Nephron (organoid): ENCODE results near the gene ZNF234.
"Not testable (repeated sequence)": the region's sequence is repeated elsewhere in the genome, so short reads cannot be mapped to it uniquely, and the experiment has no call there.

Source experiments
- H3K27ac Mint-ChIP-seq, 3 experiments: 2 replicates each; pipeline ENCODE4 v1.8.0; 2020; ENCODE audit warnings: mixed read lengths in 3 of 3, mild to moderate bottlenecking in 2 of 3, moderate library complexity in 1 of 3
- H3K27me3 Mint-ChIP-seq: 2 replicates; pipeline ENCODE4 v1.8.0; 2021; ENCODE audit warnings: low read depth, mild to moderate bottlenecking, moderate library complexity, mixed read lengths
- H3K36me3 Mint-ChIP-seq: 2 replicates; pipeline ENCODE4 v1.8.0; 2020; ENCODE audit warnings: low read depth, mixed read lengths
- H3K4me1 Mint-ChIP-seq: 2 replicates; pipeline ENCODE4 v1.8.0; 2020; ENCODE audit warnings: mixed read lengths
- H3K4me3 Mint-ChIP-seq, 3 experiments: 2 replicates each; pipeline ENCODE4 v1.8.0; 2020; ENCODE audit warnings: mild to moderate bottlenecking in 3 of 3, mixed read lengths in 3 of 3, moderate library complexity in 2 of 3
- H3K9me3 Mint-ChIP-seq: 2 replicates; pipeline ENCODE4 v1.8.0; 2020; ENCODE audit warnings: mixed read lengths
- TF ChIP-seq, protein P1 (sequence below), 3 experiments: fragments of 200-600 bp; sonication (generic); IDR thresholded peaks; one replicate each; pipeline ENCODE4 v1.5.0; 2021; ENCODE audit warnings: antibody characterized with exemption in 3 of 3; ENCODE audit not compliant: unreplicated experiment in 3 of 3

Gene ZNF234

DNA sequence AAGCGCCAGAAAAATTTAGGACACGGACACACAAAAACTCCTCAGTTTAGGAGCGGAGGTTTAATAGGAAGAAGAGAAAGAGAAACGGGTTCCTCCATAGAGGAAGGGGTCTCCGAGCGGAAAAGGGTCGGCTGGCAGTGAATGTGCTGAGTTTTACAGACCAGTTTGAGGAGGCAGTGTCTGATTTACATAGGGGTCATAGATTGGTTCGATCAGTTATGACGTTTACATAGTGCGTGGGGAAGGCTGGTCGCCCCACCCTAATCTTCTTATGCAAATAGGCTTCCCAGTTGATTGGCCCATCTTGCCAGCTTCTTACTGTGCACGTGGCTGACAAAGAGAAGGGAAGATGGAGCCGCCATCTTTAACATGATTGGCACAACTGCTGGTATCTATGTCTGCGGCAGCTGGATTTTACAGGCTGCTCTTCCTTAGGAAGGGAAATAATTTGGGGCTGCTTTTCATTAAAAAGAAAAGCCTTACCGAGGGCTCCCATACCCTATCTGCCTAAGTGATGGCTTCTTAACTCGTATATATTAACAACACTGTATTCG lies 29.4 kb upstream of the ZNF234 start:
- peaks cover 35% of the 10 kb centered on the region for H3K9me3 Mint-ChIP-seq

DNA sequence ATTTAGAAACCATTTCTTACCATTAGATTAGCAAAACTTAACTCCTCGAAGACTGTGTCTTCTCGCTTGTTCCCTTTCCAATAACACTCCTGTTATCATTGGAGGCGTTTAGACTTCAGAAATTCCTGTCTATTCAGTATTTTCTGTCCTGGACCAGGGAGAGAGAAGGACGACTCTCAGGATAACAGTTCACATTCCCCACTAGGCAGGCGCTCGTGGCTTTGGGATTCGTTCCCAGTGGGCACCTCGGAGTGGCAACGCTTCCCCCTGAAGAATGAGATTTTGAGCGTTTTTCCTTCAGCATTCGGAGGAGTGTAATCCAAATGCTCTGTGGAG lies 28.6 kb upstream of the ZNF234 start:
- Mint-ChIP-seq H3K27me3 (no peaks in the 10 kb centered on the region), H3K4me1 (peaks cover 12% of the 10 kb centered on the region), H3K27ac (peak overlapping the region; percentile 88 to 95 (median 95)), H3K4me3 (peak overlapping the region; percentile 98), H3K36me3 (peaks cover 61% of the 10 kb centered on the region), H3K9me3 (peaks cover 27% of the 10 kb centered on the region)
- TF ChIP-seq, protein P1, sequence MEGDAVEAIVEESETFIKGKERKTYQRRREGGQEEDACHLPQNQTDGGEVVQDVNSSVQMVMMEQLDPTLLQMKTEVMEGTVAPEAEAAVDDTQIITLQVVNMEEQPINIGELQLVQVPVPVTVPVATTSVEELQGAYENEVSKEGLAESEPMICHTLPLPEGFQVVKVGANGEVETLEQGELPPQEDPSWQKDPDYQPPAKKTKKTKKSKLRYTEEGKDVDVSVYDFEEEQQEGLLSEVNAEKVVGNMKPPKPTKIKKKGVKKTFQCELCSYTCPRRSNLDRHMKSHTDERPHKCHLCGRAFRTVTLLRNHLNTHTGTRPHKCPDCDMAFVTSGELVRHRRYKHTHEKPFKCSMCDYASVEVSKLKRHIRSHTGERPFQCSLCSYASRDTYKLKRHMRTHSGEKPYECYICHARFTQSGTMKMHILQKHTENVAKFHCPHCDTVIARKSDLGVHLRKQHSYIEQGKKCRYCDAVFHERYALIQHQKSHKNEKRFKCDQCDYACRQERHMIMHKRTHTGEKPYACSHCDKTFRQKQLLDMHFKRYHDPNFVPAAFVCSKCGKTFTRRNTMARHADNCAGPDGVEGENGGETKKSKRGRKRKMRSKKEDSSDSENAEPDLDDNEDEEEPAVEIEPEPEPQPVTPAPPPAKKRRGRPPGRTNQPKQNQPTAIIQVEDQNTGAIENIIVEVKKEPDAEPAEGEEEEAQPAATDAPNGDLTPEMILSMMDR (IDR thresholded peaks at IDR 0.05; ENCODE audit: unreplicated experiment in 3 of 3) = no peak

More for the DNA sequence above, 29.4 kb upstream of the ZNF234 start:
- H3K4me3 Mint-ChIP-seq = peak overlapping the region; percentile 98
- TF ChIP-seq, protein P1 (IDR thresholded peaks at IDR 0.05; ENCODE audit: unreplicated experiment in 3 of 3) = no peak
- H3K4me1 Mint-ChIP-seq = peaks cover 12% of the 10 kb centered on the region
- peaks cover 63% of the 10 kb centered on the region for H3K36me3 Mint-ChIP-seq
- no peaks in the 10 kb centered on the region for H3K27me3 Mint-ChIP-seq
- peak overlapping the region; percentile 88 to 95 (median 95) for H3K27ac Mint-ChIP-seq

DNA sequence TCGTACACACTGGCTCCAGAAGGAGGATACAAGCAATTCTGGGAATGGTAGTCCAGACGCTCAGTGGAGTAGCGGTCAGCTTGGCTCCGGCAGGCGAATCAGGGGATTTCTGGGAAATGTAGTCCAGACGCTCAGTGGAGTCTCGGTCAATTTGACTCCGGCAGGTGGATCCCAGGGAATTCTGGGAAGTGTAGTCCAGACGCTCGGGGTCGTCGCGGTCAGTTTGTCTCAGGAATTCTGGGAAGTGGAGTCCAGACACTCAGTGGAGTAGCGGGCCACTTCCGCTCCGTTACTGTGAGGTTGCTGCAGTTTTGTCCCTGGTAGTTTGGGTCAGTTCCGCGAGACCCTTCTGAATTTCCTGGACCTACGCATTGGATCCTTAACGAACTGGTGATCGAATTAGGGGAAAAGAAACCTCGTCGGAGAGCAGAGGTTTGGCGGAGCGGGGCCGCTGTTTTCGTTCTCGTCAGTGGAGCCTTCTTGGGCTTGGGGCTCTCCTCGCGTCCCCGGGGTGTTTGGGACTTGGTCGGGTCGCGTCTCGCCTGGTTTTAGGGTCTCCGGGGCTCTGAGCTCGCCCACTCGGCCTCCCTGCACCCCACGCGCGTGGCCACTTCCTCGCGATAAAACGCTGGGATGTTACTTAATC lies 28.1 kb upstream of the ZNF234 start, which contains the start of gene ZNF225:
TSS of gene ZNF225 (plus strand) at position 262 of the 646 bp plus-strand sequence. CDS start 2,429 bp downstream, outside the sequence.
- Mint-ChIP-seq H3K4me1 (peaks cover 12% of the 10 kb centered on the region), H3K27me3 (no peaks in the 10 kb centered on the region), H3K9me3 (peaks cover 22% of the 10 kb centered on the region), H3K36me3 (peaks cover 60% of the 10 kb centered on the region), H3K4me3 (peak within 1 kb of the TSS; percentile 98), H3K27ac (peak within 1 kb of the TSS; percentile 88 to 95 (median 95))
- TF ChIP-seq, protein P1 (IDR thresholded peaks at IDR 0.05; ENCODE audit: unreplicated experiment in 3 of 3) = no peak

DNA sequence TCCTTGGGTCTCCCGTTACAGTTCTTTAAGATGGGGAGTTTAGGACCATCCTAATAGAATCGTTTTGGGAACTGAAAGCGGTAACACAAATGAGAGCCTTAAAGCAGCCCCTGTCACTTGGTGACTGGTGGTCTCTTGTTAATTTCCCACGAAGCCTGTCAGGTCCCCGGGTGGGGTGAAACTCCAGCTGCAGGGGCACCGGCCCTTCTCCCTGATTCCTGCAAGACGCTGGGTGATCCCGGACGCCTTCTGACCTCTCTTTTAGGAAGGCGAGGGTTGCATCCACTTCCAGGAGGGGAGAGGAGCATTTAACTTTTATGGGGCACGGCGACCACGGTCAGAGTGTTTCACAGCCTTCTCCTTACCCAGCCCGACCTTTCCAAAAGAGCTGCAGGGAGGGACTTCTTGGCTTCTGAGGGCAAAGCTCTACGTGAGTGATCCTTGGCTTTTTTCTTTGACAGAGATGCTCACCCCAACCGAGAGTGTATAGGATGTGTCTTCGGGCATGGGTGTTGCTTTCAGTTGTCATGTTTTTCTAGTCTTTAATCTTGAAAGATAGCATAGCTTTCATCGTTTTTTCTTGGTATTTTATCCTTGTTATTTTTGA lies 27.5 kb upstream of the ZNF234 start:
- H3K4me3 Mint-ChIP-seq = peak overlapping the region; percentile 98
- H3K9me3 Mint-ChIP-seq = peaks cover 20% of the 10 kb centered on the region

DNA sequence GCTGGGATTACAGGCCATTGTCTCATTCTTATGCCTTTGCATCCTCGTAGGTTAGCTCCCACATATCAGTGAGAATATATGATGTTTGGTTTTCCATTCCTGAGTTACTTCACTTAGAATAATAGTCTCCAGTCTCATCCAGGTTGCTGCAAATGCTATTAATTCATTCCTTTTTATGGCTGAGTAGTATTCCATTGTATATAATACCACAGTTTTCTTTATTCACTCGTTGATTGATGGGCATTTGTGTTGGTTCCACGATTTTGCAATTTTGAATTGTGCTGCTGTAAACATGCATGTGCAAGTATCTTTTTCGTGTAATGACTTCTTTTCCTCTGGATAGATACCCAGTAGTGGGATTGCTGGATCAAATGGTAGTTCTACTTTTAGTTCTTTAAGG lies 20.2 kb upstream of the ZNF234 start:
- not testable (repeated sequence) for H3K4me1 Mint-ChIP-seq, H3K27me3 Mint-ChIP-seq, H3K4me3 Mint-ChIP-seq, H3K27ac Mint-ChIP-seq
- Mint-ChIP-seq H3K9me3 (peaks cover 49% of the 10 kb centered on the region), H3K36me3 (peaks cover 91% of the 10 kb centered on the region)

More for the DNA sequence above, 27.5 kb upstream of the ZNF234 start:
- TF ChIP-seq, protein P1 (IDR thresholded peaks at IDR 0.05; ENCODE audit: unreplicated experiment in 3 of 3) = no peak
- H3K36me3 Mint-ChIP-seq = peaks cover 59% of the 10 kb centered on the region
- peak overlapping the region; percentile 88 to 95 (median 95) for H3K27ac Mint-ChIP-seq
- H3K27me3 Mint-ChIP-seq = no peaks in the 10 kb centered on the region
- H3K4me1 Mint-ChIP-seq = peaks cover 12% of the 10 kb centered on the region

DNA sequence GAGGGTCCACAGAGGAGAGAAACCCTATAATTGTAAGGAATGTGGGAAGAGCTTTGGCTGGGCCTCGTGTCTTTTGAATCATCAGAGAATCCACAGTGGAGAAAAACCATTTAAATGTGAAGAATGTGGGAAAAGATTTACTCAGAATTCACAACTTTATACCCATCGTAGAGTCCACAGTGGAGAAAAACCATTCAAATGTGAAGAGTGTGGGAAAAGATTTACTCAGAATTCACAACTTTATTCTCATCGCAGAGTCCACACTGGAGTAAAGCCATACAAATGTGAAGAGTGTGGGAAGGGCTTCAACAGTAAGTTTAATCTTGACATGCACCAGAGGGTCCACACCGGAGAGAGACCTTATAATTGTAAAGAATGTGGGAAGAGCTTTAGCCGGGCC lies 9.4 kb upstream of the ZNF234 start:
- no peaks in the 10 kb centered on the region for H3K4me1 Mint-ChIP-seq
- TF ChIP-seq, protein P1 (IDR thresholded peaks at IDR 0.05; ENCODE audit: unreplicated experiment in 3 of 3) = no peak
- H3K27me3 Mint-ChIP-seq = no peaks in the 10 kb centered on the region
- H3K36me3 Mint-ChIP-seq = peaks cover 14% of the 10 kb centered on the region
- H3K4me3 Mint-ChIP-seq = no peak overlapping the region
- no peak overlapping the region for H3K27ac Mint-ChIP-seq
- H3K9me3 Mint-ChIP-seq = peaks cover 41% of the 10 kb centered on the region
